NCI-H82 treated with DMSO at 0.1 percent for 48 hours (cell line): Measurements from ENCODE around the gene HRH4.

ENCODE experiments used
- DNase-seq: peaks from one replicate; lab custom pipeline; 2025; ENCODE audit not compliant: unreplicated experiment; lab: John Stamatoyannopoulos, UW

The HRH4 gene, protein sequence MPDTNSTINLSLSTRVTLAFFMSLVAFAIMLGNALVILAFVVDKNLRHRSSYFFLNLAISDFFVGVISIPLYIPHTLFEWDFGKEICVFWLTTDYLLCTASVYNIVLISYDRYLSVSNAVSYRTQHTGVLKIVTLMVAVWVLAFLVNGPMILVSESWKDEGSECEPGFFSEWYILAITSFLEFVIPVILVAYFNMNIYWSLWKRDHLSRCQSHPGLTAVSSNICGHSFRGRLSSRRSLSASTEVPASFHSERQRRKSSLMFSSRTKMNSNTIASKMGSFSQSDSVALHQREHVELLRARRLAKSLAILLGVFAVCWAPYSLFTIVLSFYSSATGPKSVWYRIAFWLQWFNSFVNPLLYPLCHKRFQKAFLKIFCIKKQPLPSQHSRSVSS

DNA sequence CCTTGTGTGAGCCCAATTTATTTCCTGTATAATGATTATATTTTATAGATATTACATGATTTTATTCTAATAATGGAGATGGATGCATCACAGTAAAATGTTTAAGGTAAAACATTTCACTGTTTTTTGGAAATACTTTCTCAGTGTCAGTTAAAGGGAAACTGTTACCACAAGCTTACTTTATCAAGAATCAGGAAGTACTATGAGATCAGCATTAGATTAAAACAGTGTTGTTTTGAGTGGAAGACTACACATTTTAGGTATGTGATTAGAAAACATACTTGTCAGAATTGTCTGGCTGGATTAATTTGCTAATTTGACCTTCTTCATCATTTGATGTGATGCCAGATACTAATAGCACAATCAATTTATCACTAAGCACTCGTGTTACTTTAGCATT lies at the start of gene HRH4:
HRH4 (plus strand) TSS at position 250 of the 400 bp plus-strand sequence; CDS start at position 342, 92 bp downstream.
- DNase-seq, result no peak

DNA sequence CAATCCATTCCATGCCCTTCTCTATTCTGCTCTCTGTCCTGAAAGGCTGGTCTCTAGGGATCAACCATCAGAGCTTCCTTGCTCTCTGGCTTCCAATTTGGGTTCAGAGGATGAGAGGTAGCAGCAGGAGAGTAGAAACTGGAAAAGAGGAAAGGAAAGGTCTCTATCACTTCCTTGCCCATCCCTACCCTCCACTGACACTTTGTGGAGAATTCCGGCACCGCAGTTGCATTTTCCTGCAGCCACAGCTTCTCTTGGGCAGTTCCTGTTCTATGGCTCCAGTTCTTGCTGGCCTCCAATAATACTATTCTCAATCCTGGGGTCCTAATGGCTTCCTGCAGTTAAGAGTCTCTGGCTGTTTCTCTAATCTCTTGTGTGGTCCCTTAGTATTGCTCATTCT lies 47.3 kb upstream of the HRH4 start:
- DNase-seq, result no peak

DNA sequence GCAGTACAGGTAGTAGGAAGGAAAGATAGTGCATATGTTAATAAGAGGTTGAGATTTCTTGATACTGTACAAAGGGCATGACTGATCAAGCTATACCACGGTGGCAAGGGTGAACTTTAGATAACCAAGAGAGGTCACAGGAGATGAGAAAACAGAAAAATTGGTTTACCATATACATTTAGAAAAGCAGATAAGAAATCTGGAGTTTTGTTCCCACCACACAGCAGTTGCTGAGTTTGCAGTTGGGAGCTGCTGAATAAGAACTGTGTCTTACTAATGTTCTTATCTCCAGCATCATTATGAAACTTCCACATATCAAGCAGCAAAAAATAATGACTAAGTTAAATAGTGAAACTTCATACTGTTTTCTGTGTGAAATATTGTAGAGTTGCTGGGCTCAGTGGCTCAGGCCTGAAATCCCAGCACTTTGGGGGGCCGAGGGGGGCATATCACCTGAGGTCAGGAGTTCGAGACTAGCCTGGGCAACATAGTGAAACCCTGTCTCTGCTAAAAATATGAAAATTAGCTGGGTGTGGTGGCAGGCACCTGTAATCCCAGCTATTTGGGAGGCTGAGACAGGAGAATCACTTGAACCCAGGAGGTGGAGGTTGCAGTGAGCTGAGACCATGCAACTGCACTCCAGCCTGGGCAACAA lies 46.0 kb upstream of the HRH4 start:
- DNase-seq, result no peak

DNA sequence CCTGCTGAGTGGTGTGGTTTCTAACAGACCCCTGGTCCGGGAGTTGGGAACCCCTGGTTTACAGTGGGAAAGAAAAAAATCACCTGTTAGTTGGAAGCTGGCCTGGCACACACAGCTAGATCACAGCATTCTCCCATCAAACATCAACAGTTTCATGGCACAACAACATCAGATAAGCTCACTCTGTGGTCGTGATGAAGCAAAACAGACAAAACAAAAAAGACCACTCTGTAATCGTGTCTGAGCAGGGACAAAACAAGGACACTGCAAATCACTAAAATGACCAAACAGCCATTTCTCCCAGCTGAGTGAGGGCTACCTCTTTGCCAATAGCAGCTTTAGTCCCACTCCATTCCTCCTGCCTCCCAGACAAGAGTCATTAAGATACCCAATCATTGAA lies 43.0 kb upstream of the HRH4 start:
- DNase-seq, result no peak

DNA sequence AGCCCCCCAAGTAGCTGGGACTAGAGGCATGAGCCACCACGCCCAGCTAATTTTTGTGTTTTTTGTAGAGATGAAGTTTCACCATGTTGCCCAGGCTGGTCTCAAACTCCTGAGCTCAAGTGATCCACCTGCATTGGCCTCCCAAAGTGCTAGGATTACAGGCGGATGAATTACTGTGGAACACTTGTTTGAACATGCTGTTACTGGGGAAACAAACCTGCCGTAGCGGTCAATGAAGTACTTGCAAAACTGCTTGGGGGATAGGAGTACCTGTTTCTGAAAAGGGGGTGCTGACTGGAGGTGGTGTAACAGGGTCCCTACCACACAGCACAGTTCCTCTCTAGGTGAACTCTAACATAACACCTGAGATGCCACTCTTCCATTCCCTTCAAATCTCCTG lies 39.9 kb upstream of the HRH4 start:
- DNase-seq, result no peak

DNA sequence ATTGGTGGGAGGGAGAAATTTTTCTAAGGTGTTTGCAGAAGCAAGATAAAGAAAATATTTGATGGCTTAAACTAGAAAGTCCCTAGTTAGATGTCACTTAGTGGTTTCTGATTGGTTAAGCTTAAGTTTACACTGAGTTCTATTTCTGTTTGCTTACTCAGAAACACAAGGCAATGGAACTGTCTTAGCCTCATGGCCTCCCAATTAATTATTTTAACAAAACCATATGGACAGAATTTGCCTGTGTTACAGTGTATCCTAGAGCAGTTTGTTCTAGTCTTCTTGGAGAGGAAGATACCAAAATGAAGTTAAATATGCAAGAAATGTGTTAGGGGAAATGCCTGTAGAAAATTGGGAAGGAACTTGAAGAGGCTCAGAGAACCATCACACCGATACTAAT lies 38.6 kb upstream of the HRH4 start:
- no peak for DNase-seq

DNA sequence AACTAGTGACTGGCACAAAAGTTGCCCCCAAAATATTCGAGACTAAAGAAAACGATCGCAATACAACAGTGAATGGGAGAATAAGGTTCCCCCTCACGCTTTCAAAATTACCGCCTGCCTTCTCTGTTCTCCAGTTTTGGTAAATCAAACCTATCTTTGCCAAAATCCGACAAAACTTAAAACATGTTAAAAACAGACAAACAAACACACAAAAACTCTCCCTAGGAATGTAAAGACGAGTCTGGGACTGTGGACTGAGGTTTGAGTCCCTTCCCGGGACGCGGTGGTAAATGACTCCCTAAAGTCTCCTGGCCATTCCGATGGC lies 34.4 kb upstream of the HRH4 start:
- no peak for DNase-seq

DNA sequence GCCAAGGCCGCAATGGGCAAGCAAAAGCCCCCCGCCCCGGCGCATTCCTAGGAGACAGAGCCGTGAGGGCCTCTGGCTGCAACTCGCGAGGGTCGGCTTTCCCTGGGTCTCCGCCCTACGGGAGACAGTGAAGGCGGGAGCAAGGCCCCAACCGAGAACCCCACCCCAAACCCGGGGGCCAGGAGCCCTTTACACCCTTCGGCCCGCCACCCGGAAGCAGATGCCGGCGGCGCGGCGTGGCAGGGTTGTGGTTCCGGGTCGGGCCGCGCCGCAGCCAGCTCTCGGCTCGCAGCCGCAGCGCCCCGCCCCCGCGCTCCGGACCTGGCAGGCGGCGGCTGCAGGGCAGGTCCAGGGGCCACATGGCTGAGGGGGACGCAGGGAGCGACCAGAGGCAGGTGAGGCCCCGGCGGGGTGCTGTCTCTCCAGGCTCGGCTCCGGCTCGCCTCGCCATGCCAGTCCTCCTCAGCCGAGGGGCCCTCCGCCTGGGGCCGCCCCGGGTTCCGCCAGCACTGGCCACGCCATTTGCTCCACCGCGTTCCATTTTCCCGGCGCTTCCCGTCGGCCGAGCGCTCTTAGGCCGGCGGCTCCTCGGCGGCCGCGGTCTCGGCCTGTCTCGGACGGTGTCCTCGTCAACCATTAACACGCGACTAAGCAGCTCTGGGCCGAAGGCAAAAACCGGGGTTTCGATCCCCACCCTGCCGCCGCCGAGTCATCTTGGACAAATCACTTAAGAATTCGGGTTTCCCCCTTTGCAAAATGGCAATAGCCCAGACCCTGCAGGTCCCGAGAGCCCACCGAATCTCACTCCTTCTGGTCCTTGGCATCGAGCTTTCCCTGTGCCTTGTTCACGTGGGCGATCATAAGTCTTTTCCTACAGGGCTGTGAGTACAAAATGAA lies 33.8 kb upstream of the HRH4 start, which contains the start of gene IMPACT:
IMPACT (plus strand) TSS at position 273 of the 897 bp plus-strand sequence; CDS start at position 360, 87 bp downstream.
- DNase-seq, result peak; percentile 59

DNA sequence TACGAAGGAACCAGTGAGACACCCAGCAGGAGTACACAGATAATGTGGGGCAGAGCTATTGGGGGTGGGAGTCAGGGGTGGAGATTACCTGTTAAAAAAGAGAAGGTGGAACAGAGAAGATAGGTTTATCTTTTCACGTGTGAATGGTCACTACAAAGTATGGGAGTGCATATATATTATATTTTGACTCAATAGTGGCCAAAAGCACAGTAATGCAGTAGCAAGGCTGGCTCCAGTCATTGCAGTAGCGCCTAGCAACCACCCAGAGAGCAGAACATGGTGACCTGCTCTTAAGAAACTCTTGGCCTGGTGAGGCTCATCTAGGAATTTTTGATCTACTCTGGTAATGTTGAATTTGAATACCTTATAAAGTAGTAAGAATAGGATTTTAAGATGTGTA lies 33.0 kb upstream of the HRH4 start:
- DNase-seq, result no peak

DNA sequence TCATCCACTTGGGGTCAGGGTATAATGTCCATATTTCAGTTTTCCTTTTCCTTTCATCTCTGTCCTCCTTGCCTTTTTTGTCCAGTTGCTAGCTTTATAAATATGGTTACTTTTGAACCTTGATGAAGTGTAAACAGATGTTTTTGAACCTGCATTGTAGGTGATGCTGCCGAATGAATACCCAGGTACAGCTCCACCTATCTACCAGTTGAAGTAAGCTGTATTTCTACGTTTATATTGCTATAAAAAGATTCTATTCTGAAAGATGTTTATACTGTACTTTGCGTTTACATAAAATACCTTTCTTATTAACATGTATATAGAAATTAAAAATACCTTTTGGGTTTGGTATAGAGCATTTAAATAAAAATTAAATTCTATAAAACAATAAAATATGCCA lies 31.7 kb upstream of the HRH4 start:
- DNase-seq, result no peak

DNA sequence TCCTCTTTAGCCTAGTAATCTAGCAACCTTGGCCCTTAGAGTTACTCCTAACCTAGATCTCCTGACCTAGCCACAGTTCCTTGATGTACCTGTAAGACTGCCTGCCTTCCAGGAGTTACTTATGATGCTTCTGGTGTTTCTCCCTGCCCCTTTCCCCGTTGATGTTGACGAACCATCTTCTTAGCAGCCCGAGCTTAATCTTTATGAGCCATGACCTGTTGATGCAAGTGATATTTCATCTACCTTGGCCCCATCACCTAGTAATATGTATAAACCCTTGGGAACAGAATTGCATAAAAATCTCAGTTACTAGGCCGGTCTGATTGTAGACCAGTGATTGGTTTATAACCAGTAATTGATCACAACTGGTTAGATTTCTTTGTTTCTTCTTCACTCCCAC lies 31.2 kb upstream of the HRH4 start:
- DNase-seq, result no peak

DNA sequence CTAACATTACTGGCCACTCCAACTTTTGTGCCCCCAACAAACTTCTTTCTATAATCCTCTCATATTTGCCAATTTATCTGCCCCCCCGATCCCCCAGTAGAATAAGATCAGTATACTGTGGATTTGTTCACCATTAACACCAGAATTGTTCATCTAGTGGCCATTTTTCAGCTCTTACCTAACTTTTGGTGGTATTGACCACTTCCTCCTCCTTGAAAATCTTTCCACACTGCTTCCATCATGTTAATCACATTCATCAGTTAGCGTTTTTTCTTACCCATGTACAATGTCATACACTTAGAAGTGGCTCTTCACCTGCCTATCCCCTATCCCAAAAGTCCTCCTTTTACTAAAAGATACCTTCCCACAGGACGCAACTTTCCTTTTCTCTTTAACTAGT lies 27.8 kb upstream of the HRH4 start:
- no peak for DNase-seq

DNA sequence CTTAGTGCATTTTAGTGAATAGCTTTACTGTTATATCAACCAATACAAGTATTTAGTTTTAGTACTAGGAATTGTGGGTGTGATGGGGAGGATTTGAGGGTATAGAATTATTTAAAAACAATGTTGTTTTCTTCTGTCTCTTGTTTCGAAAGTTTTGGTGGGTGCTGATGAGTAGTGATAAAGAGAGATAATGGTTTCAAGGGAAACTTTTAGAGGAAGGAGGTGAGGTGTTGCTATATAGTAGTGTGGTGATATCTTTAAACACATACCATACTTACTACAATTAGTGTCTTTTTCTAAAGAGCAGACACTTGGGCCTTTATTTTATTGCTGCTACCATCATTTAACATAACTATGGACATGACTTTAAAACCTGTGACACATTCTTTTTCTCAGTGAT lies 23.5 kb upstream of the HRH4 start:
- no peak for DNase-seq

DNA sequence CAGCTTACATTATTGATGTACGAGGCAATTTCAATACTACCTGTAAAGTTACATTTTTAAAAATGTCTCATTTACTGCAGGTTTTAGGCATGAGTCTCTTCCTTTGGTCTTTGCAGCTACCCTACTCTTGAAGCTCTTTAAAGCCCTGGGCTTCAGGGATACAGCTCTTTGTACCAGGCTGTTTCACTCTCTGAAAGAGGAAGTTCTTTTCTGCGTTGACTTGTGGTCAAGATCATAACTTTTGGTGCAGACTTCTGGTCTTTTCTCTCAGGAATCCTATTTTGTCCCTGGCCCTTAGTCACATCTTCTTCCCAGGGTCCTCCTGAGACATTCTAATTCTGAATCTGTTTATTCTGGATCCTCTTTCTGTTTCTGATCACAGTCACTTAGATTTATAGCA lies 16.6 kb upstream of the HRH4 start:
- DNase-seq, result no peak

DNA sequence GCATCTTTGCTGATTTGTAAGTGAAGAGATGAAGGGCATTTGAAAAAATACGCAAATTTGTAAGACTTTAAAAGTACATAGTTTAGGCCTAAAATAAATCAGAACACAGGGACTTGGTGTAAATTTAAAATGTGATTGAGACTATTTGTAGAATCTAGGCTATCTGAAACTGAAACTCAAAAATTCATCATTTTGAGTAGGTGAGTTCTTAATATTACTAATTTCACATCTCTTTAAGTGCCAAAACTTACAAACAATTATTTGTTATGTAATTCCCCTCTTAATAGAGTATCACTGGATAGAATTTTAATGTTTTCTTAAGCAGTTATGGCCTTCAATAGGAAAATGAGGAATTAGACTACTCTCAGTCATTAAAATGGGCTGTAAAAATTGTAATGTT lies 14.0 kb upstream of the HRH4 start:
- no peak for DNase-seq

DNA sequence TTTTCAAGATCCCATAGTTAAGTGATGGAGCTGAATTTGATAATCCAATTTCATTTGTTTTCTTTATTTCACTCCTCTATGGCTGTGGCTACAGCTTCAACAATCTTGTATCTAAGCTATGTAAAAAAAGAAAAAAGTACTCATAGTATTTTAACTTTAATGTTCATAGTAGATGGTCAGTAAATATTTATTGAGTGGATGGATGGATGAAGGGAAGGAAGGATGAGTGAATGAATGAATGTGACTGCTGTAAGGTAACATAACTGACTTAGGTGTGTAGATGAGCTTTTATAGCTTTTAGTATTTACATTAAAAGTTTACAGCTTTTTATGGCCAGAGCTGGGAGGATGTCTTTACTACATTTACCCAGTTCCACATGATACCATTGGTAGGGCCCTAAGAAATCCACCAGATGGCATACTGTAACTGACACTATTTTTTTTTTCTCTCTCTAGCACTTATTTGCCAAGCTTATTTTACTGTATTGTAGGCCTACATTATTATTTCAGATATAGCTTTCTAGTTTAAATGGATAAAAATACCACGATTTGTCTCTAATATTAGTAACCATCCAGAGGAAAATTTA lies 13.4 kb upstream of the HRH4 start:
- DNase-seq, result no peak

DNA sequence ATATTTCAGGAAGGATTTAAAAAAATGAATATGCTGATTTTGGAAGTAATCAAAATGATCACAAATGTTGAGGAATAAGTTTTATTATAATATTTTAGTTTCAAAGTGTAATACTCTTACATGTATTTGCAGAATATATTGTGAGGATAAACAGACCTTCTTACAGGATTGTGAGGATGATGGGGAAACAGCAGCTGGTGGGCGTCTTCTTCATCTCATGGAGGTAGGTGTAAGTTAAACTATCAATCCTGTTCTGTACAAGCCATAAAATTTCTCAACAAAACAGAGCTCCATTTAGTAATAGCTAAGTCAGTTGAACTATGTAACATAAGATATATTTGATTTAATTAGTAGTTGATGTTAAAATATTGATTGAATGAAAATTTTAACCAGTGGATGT lies 12.5 kb upstream of the HRH4 start:
- DNase-seq, result no peak

DNA sequence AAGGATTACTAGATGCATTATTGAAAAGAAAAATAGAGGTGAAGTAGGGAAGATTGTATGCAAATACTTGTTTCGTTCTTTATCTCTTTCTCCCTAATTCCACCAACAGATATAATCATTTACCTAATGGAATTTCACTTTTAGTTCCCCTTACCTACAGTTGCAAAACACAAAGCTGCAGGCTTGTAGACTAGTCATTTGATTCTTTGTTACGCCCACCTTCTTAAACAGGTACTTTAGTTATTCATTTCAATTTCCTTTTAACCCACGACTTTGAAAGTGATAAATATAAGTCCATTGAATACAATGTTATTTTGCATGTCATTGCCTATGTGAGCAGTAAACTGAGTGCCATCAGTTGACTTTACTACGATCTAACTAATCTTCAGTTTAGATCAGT lies 3.9 kb upstream of the HRH4 start:
- DNase-seq, result no peak

DNA sequence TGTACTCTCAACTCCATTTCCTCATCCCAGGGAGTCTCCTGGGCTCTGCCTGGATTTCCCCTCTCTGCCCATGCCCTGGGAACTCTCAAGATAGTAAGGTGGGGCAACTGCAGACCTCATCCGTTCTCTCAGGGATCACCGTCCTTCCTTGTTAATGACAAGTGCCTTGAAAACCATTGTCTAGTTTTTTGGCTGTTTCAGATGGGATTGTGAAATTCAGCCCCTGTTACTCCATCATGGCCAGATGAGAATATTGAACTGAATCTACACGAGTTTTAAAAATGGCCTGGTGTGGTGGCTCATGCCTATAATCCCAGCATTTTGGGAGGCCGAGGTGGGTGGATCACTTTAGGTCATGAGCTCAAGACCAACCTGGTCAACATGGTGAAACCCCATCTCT lies 665 bp upstream of the HRH4 start:
- no peak for DNase-seq

DNA sequence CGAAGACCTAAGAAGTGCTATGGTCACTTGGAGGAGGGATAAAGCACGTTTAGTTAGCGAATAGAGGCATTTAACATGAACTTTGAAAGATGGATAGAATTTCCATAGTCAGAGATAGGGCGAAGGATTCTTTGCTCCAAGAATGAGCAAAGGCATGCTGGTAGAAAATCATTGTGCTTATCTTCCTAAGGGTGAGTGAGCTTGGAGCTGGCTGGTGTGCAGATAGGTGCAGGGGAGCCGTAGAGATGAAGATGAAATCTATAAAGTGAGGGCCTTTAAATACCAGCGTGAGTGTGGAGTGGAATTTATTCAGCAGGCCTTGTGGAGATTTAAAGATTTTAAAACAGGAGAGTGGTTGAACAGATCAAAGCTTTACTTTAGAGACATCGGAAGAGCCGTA lies 1.6 kb downstream of the HRH4 start:
- no peak for DNase-seq
